Neural progenitor cell (in vitro differentiated cells): ENCODE results near the gene BGN. TPM values are rescaled to one million over a fixed set of nuclear protein-coding genes. Genes with fewer than 3 reads are reported as not detected.

Experiments
- DNase-seq: peaks from one replicate; pipeline ENCODE4 v3.0.0-alpha.2; 2016; ENCODE audit warnings: low spot score
- H2AFZ ChIP-seq: fragments of 200-600 bp; sonication (generic); replicated peaks from 2 replicates; pipeline ENCODE4 v1.6.1; 2016; ENCODE audit warnings: antibody characterized with exemption
- H3F3A ChIP-seq: fragments of 200-600 bp; sonication (generic); 2 replicates; pipeline ENCODE4 v1.6.1; 2016; ENCODE audit warnings: antibody characterized with exemption, low read depth
- H3K27ac ChIP-seq: fragments of 200-600 bp; sonication (generic); 2 replicates; pipeline ENCODE4 v1.5.1; 2016; ENCODE audit warnings: mild to moderate bottlenecking
- H3K27me3 ChIP-seq: fragments of 200-600 bp; sonication (generic); 2 replicates; pipeline ENCODE4 v1.6.1; 2016; ENCODE audit warnings: mild to moderate bottlenecking, moderate library complexity
- H3K36me3 ChIP-seq: fragments of 200-600 bp; sonication (generic); 2 replicates; pipeline ENCODE4 v1.5.1; 2016
- H3K4me1 ChIP-seq: fragments of 200-600 bp; sonication (generic); 2 replicates; pipeline ENCODE4 v1.6.1; 2016; ENCODE audit warnings: mixed run types
- H3K4me2 ChIP-seq: fragments of 200-600 bp; sonication (generic); 2 replicates; pipeline ENCODE4 v1.6.1; 2016
- H3K4me3 ChIP-seq: fragments of 200-600 bp; sonication (generic); 2 replicates; pipeline ENCODE4 v1.5.1; 2016
- H3K79me2 ChIP-seq: fragments of 200-600 bp; sonication (generic); 2 replicates; pipeline ENCODE4 v1.6.1; 2016; ENCODE audit warnings: low read depth
- H3K9ac ChIP-seq: fragments of 200-600 bp; sonication (generic); 2 replicates; pipeline ENCODE4 v1.6.1; 2016
- H3K9me3 ChIP-seq: fragments of 200-600 bp; sonication (generic); 2 replicates; pipeline ENCODE4 v1.5.1; 2016; ENCODE audit warnings: low read depth
- H4K20me1 ChIP-seq: fragments of 200-600 bp; sonication (generic); 2 replicates; pipeline ENCODE4 v1.6.1; 2016; ENCODE audit warnings: low read depth
- H3K27ac Mint-ChIP-seq: 3 replicates; pipeline ENCODE4 v1.8.0; 2021; ENCODE audit warnings: mixed read lengths
- H3K27me3 Mint-ChIP-seq: 2 replicates; pipeline ENCODE4 v1.8.0; 2022; ENCODE audit warnings: low read depth, mild to moderate bottlenecking, inconsistent platforms, moderate library complexity, mixed read lengths; ENCODE audit not compliant: insufficient read depth
- H3K36me3 Mint-ChIP-seq: 3 replicates; pipeline ENCODE4 v1.8.0; 2021; ENCODE audit warnings: mixed read lengths
- H3K4me1 Mint-ChIP-seq: 3 replicates; pipeline ENCODE4 v1.8.0; 2021; ENCODE audit warnings: mixed read lengths
- H3K4me3 Mint-ChIP-seq: 3 replicates; pipeline ENCODE4 v1.8.0; 2021; ENCODE audit warnings: mild to moderate bottlenecking, moderate library complexity, mixed read lengths
- H3K9me3 Mint-ChIP-seq: 3 replicates; pipeline ENCODE4 v1.8.0; 2020; ENCODE audit warnings: mixed read lengths
- CTCF ChIP-seq: fragments of 200-600 bp; sonication (generic); IDR thresholded peaks from 2 replicates; pipeline ENCODE4 v1.5.1; 2017; ENCODE audit warnings: antibody characterized with exemption, mild to moderate bottlenecking
- EZH2 ChIP-seq: fragments of 200-600 bp; sonication (generic); IDR thresholded peaks from 2 replicates; pipeline ENCODE4 v1.6.1; 2017; ENCODE audit warnings: antibody characterized with exemption, mild to moderate bottlenecking, moderate library complexity
- EZH2phosphoT487 ChIP-seq: fragments of 200-600 bp; sonication (generic); IDR thresholded peaks from 2 replicates; pipeline ENCODE4 v1.6.1; 2017; ENCODE audit warnings: antibody characterized with exemption
- total RNA-seq: library from RNA; depleted of rRNA; stranded (reverse); fragments of >200 nt; gene quantifications from 2 replicates; pipeline ENCODE4 v1.2.3, GENCODE V29; 2015; ENCODE audit warnings: low replicate concordance

BGN gene
- total RNA-seq, 1 donor from 2014 or later, result not detected

GRCh38 chrX:153514259-153514658 lies 19.5 kb downstream of the BGN start:
- DNase-seq, result no peak
- Mint-ChIP-seq H3K4me3 (no peak overlapping the region), H3K27ac (no peak overlapping the region), H3K27me3 (peaks cover 16% of the 10 kb centered on the region), H3K36me3 (no peaks in the 10 kb centered on the region), H3K4me1 (peaks cover 7% of the 10 kb centered on the region), H3K9me3 (peaks cover 20% of the 10 kb centered on the region)
- Histone ChIP-seq H2AFZ (no peak overlapping the region), H3K27ac (no peak overlapping the region), H3K4me2 (no peak overlapping the region), H3K27me3 (peaks cover 41% of the 10 kb centered on the region), H3K9ac (no peak overlapping the region), H3K36me3 (no peaks in the 10 kb centered on the region), H4K20me1 (no peaks in the 10 kb centered on the region), H3K4me3 (no peak overlapping the region), H3F3A (no peaks in the 10 kb centered on the region), H3K9me3 (no peaks in the 10 kb centered on the region), H3K4me1 (no peaks in the 10 kb centered on the region), H3K79me2 (no peaks in the 10 kb centered on the region)
- TF ChIP-seq EZH2phosphoT487 (no peak), EZH2 (no peak), CTCF (no peak)

- Histone ChIP-seq H3K9me3 (no peaks in the 10 kb centered on the region), H3K27me3 (peaks cover 53% of the 10 kb centered on the region), H3K4me1 (no peaks in the 10 kb centered on the region), H2AFZ (no peak overlapping the region), H4K20me1 (no peaks in the 10 kb centered on the region), H3K36me3 (no peaks in the 10 kb centered on the region), H3K79me2 (no peaks in the 10 kb centered on the region), H3K27ac (no peak overlapping the region), H3K4me2 (no peak overlapping the region), H3K4me3 (no peak overlapping the region), H3F3A (no peaks in the 10 kb centered on the region), H3K9ac (no peak overlapping the region)
- no peaks in the 10 kb centered on the region for H3K36me3 Mint-ChIP-seq
- no peak overlapping the region for H3K4me3 Mint-ChIP-seq
- H3K27ac Mint-ChIP-seq, result no peak overlapping the region
- DNase-seq, result no peak
- H3K27me3 Mint-ChIP-seq, result peaks cover 19% of the 10 kb centered on the region
- TF ChIP-seq CTCF, result no peak
- TF ChIP-seq EZH2phosphoT487, result no peak
- TF ChIP-seq EZH2, result no peak
- peaks cover 7% of the 10 kb centered on the region for H3K4me1 Mint-ChIP-seq
- H3K9me3 Mint-ChIP-seq, result peaks cover 17% of the 10 kb centered on the region
Observed at GRCh38 chrX:153515435-153515834, 20.7 kb downstream of the BGN start.

DNA sequence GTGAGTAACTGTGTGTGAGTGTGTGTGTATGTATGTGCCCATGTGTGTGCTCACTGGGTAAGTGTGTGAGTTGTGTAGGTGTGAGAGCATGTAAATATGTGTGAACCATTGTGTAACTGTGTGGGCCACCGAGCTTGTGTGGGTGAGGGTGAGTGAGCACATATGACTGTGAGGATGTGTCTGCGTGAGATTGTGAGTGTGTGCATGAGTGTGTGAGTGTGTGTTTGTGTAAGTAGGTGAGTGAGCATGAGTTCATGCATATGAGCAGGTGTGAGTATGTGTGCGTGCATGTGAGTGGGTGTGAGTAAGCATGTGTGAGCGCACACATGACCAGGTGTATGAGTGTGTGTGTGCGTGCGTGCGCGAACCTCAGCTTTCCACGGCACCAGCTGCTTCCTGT lies 21.3 kb downstream of the BGN start:
- Mint-ChIP-seq H3K4me1 (peaks cover 7% of the 10 kb centered on the region), H3K27me3 (peaks cover 21% of the 10 kb centered on the region), H3K4me3 (peak overlapping the region; percentile 16), H3K36me3 (no peaks in the 10 kb centered on the region), H3K9me3 (peaks cover 15% of the 10 kb centered on the region), H3K27ac (peak overlapping the region; percentile 1)
- H3K27me3 ChIP-seq, result peaks cover 59% of the 10 kb centered on the region
- H3K36me3 ChIP-seq, result no peaks in the 10 kb centered on the region
- H3K9ac ChIP-seq, result no peak overlapping the region
- no peaks in the 10 kb centered on the region for H3K9me3 ChIP-seq
- no peak overlapping the region for H3K27ac ChIP-seq
- DNase-seq, result no peak
- no peaks in the 10 kb centered on the region for H4K20me1 ChIP-seq
- no peak overlapping the region for H3K4me3 ChIP-seq
- H3F3A ChIP-seq, result no peaks in the 10 kb centered on the region
- H2AFZ ChIP-seq, result no peak overlapping the region
- no peak for TF ChIP-seq CTCF
- TF ChIP-seq EZH2, result no peak
- no peak for TF ChIP-seq EZH2phosphoT487
- H3K4me1 ChIP-seq, result no peaks in the 10 kb centered on the region
- no peak overlapping the region for H3K4me2 ChIP-seq
- no peaks in the 10 kb centered on the region for H3K79me2 ChIP-seq
